HG03066 (cell line): ENCODE data around the gene FRMD3.

Experiments used
- ATAC-seq: cut with Tn5 transposase; IDR thresholded peaks from one replicate; pipeline ENCODE4 v1.9.1; 2021; ENCODE audit warnings: low read depth; ENCODE audit not compliant: unreplicated experiment

FRMD3 gene

DNA sequence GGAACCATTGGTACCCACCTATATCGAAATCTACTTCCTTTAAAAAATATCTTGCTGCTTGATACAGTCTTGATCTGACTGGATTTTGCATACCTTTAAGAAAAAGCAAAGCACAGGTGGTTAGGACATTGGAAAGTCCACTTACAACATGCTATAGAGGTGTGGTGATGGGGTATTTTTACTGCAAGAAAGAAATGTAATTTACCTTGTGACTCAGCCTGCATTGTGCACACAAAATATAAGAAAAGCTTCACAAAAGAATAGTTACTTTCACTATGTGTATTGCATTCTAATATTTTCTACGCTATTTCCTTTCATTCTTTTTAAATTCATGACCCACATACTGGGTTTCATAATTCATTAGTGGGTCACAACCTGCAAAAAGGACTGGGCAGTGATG lies 239.1 kb downstream of the FRMD3 start:
- ATAC-seq = no peak

- peak; percentile 60 for ATAC-seq
Measured at GRCh38 chr9:83296123-83296522, 242.1 kb downstream of the FRMD3 start.

GRCh38 chr9:83294816-83295215 lies 243.4 kb downstream of the FRMD3 start:
- ATAC-seq = no peak

DNA sequence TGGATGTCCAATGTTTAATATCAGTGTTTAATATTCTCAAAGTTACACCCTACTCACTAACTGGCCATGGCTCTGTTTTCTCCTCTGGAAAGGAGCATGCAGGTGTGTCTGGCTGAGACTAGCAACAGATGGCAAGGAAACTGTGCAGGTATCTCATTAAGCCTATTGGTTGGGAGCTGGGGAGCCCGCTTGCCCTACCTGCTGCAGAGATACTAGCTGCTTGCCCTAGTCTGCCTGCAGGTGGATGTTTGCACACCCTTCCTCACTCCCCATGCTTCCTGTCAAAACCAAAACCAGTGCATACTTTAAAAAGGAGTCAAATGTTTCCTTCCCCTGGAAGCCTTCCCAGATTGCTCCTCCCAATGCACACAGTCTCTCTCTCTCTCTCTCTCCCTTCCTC lies 247.0 kb downstream of the FRMD3 start:
- ATAC-seq = no peak

GRCh38 chr9:83290692-83291091 lies 247.5 kb downstream of the FRMD3 start:
- ATAC-seq = no peak

DNA sequence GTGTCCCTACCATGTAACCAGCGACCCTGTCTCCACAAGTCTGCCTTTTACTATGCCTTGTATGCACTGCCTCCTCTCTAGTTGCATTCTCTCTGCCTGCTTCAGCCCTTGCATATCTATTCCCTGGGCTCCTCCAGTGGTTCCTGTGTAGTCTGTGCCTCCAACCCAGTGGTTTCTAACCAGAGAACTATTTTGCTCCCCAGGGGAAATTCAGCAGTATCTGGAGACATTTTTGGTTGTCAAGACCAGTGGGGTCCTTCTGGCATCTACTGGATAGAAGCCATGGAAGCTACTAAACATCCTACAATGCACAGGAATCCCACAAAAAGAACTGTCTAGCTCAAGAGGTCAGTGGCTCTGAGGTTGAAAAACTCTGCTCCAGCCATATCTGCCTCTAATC lies 251.2 kb downstream of the FRMD3 start:
- ATAC-seq = no peak

DNA sequence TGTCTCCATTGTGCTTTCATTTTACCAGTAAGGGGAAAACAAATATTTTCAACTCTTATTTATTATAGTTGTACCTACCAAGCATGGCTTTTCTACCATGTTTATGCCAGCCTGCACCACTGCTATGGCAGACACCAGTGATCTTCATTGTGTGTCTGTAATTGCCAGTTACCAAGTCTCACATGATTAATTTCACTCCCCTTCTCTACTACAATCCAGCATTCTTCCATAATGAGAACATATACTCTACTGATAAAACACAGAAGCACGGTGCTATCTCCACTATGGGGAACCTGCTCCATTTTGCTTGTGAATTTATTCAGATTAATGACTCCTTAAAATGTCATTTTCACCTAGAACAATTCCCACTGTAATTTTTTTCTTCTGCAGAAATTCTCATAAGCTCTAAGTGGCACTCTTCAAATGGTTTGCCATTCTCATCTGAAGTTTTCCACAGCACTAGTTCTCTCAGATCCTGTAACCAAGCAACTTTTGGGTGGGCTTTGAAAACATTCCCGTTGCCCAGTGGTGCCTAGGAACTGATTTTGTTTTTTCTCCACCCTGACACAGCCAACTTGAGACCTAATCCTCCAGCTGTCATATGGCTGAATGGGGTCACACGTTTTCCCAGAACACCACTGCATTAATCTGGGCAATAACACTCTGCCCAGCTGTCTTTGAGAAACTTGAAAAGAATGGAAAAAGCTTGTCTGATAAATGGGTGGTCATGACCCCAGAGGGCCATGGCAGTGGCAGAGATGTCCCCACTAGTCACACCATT lies 252.6 kb downstream of the FRMD3 start:
- ATAC-seq = no peak

- ATAC-seq = no peak
Measured at GRCh38 chr9:83284746-83285145, 253.5 kb downstream of the FRMD3 start.

DNA sequence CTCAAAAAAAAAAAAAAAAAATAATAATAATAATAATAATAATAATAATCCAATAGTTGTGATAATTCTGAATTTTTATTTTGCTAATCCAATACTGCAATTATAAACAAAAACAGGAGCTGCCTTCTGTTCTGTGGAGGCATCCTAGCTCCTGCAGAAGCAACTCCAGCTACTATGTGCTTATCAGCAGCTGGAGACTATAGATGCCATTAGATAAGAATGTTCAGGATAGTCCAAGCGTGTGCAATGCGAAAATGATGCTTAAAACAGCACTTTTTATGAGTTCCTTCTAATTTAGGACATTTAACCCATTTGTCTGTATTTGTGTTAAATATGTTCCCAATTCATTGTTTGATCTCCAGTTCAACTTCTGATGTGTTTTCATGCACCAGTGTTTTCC lies 254.7 kb downstream of the FRMD3 start:
- ATAC-seq = no peak

DNA sequence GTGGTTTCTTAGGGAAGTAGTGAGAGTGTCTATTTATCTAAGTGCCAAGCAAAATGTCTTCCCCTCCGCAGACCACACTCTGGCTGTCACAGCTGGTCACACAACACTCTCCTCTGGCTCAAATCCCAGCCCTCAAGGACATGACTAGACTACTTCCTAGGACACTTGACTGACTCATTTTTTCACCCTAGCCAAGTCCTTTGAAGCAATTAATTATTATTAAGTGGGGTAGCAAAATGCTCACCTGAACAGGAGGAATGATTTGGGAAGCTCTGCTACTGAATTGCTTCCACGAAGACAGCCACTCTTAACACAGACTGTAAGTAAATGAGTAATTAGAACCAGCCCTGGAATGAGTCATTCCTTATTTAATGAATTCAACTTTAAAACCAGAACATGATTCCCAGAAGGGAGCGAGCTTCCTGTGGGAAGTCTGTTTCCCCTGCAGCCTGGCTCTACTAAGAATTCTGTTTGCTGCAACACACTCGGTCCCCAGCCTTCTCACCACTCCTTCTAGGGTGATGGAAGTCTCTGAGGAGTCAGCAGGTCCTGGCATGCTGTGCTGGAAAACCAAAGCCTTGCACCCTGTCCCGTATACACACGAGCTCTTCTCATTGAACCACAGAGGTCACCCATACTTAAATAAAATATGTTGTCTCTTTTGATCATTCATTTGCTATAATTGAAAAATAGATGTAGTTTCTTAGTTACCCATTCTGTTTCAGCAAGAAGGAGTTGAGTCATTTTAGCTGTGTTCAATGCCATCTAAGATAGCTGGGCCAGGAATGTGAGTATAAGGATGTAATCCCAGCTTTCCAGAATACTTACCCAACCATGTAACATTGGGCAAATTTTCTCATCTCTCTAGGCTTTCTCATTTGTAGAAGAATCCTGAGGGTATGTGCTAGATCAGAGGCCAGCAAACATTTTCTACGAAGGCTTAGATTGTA lies 256.6 kb downstream of the FRMD3 start:
- no peak for ATAC-seq

- no peak for ATAC-seq
Measured at GRCh38 chr9:83280790-83281189, 257.4 kb downstream of the FRMD3 start.

DNA sequence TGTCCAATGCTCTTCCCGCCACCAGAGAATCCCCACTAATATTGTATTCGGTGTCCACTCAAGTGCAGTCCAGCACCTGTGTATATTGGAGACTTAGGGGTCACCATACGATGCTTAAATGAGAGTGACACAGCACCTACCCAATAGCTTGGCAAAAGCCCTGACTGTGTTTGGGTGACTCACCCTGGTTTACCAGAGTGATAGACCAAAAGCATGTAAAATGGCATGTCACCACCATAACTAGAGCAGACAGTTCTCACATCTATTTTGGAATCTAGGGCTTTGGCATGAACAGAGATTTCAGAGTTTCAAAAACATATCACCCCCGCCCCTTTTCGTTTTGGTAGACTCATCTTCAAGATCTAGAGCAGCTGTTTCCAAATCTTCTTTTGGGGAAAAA lies 257.9 kb downstream of the FRMD3 start:
- no peak for ATAC-seq

DNA sequence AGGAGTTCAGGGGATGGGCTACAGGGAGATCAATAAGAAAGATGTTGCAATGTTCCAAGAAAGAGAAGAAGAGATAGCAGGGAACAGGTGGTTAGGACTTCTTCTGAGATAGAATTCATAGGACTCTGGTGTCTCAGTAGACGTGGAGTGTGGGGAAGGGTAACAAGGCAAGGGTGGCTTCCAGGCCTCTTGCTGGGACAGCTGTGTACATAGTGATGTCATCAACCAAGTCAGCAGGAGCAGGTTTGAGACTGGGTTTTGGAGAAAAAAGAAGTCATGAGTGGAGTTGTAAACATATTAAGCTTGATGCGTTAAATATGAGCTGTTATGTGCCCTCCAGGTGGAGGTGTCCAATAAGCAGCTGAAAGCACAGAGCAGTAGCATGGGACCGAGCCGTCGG lies 263.4 kb downstream of the FRMD3 start:
- ATAC-seq = no peak

DNA sequence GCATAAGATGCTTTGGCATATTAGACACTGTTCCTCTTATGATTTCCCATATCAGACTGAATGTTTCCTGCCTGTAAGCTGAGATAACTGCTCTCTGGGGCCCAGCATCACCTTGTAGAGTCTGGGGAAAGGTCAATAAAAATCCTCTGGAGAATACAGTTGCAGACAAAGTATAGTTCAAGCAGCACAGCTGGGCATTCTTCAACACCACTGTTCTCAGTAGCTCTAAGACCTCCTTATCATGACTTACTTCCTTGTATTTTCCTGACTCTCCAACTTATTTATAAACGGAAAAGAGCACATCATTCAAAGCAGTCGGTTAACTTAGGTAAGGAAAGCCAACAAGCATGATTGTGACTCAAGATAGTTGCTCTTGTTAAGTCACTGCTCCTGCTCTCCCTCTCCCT lies 266.5 kb downstream of the FRMD3 start:
- no peak for ATAC-seq

- ATAC-seq = no peak
Measured at GRCh38 chr9:83270116-83270515, 268.1 kb downstream of the FRMD3 start.

- ATAC-seq = no peak
Measured at GRCh38 chr9:83267741-83268140, 270.5 kb downstream of the FRMD3 start.

DNA sequence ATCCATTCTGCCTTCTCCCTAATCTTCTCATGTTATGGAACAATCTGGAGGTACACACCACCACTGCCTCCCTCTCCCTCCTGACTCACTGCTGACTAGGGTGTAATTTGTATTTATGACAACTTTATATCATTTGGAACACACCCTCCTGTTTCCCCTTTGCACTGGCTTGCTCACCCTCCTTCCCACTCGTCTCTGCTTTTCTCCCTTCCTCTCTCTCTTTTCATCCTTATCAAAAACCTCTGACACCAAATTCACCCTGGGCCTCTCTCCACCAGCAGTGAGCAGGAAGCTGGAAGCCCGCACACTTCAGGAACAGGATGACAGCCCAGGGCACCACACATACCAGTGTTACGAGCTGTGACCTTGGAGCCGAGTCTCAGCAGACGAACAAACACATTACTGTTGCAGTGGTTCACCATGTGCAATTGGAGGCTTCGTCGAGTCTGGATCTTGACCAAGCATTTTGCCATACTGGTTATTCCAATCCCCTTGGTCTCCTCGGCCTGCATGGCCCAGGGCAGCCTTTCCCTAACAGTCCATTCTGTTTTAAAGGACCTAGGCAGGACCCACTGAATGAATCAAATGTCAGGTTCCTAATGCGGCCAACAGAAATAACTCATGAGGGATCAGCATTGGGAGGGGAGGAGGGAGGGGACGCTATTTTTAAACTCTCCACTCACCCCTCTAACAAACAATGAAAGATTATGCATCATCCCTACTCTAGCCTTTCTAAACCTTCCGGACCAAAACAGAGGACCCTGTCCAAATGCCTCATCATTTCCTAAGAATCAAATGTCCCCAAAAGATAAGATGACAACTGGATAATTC lies 271.3 kb downstream of the FRMD3 start:
- no peak for ATAC-seq

DNA sequence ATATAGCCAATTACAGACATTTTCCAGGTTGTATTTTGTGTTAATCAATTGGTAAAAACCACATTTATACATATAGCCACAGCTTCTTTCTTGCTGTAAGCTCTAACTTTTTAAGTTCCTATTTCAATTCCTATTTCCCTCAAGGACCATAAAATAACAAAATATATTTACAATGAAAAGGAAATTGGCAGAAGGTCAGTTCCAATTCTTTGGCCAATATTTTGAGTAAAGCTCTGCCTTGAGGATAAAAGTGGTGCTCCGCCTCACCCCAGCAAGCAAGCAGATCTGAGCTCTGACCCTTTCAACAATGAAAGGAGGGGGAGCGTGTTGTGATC lies 271.9 kb downstream of the FRMD3 start:
- ATAC-seq = no peak

DNA sequence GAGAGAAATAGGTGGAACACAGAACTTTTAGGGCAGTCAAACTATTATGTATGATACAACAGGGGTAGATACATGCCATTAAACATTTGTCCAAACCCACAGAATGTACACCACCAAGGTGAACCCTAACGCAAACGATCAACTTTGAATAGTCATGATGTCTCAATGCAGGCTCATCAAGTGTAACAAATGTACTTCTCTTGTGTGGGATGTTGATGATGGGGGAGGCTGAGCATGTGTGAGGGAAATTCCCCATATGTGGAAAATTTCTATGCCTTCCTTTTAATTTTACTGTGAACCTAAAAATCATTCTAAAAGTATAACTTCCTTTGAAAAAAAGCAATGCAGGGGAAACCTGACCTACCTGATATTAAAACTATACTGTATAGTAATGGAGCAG lies 273.9 kb downstream of the FRMD3 start:
- no peak for ATAC-seq

DNA sequence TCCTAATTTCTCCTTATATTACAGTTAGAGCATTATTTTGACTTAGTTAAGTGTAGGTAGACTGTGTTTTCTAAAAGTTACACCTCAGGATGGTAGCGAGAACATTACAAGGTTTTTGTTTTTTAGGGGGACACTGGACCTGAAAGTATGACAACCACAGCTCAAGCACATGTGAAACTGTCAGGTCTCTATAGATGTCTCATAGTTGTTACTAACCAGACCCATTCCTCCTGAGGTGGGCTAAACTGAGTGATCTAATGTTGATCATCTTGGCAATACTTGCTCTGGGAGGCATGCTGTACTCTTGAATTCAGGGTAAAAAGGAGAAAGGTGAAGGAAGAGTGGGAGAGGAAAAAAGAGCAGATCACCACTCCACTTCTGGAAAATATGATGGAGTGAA lies 278.6 kb downstream of the FRMD3 start:
- no peak for ATAC-seq
